SK-N-SH treated with all-trans-retinoic acid at 6 μM for 48 hours (cell line): ENCODE data around the gene EPOP.

Source experiments
- ATAC-seq: fragments of 200-7000 bp; cut with Tn5 transposase; 3 replicates; pipeline ENCODE4 v1.9.1; 2020; ENCODE audit warnings: mild to moderate bottlenecking, moderate library complexity
- BACH2 ChIP-seq: fragments of 250-450 bp; sonication (Bioruptor Pico); IDR thresholded peaks from 2 replicates; pipeline ENCODE4 v1.9.0; 2021; ENCODE audit warnings: mild to moderate bottlenecking, borderline replicate concordance
- CREB5 ChIP-seq: fragments of 250-450 bp; sonication (Bioruptor Pico); IDR thresholded peaks from 2 replicates; pipeline ENCODE4 v1.5.1; 2020; ENCODE audit warnings: low read depth, mild to moderate bottlenecking, moderate library complexity
- CSDC2 ChIP-seq: fragments of 250-450 bp; sonication (Bioruptor Pico); IDR thresholded peaks from 2 replicates; pipeline ENCODE4 v1.5.0; 2020; ENCODE audit warnings: mild to moderate bottlenecking, moderate library complexity
- ESRRG ChIP-seq: fragments of 250-450 bp; sonication (Bioruptor Pico); IDR thresholded peaks from 2 replicates; pipeline ENCODE4 v1.6.1; 2021; ENCODE audit warnings: mild to moderate bottlenecking
- GLIS3 ChIP-seq: fragments of 250-450 bp; sonication (Bioruptor Pico); IDR thresholded peaks from 2 replicates; pipeline ENCODE4 v1.5.0; 2020; ENCODE audit warnings: mild to moderate bottlenecking, moderate library complexity
- ISL1 ChIP-seq: fragments of 250-450 bp; sonication (Bioruptor Pico); IDR thresholded peaks from 2 replicates; pipeline ENCODE4 v2.1.2; 2022; ENCODE audit warnings: mild to moderate bottlenecking, moderate library complexity
- OSR1 ChIP-seq: fragments of 250-450 bp; sonication (Bioruptor Pico); IDR thresholded peaks from 2 replicates; pipeline ENCODE4 v1.8.0; 2022; ENCODE audit warnings: moderate library complexity, mild to moderate bottlenecking, inconsistent platforms
- PATZ1 ChIP-seq: fragments of 250-450 bp; sonication (Bioruptor Pico); IDR thresholded peaks from 2 replicates; pipeline ENCODE4 v1.8.0; 2020; ENCODE audit warnings: mild to moderate bottlenecking, moderate library complexity, borderline replicate concordance
- PPARA ChIP-seq: fragments of 250-450 bp; sonication (Bioruptor Pico); IDR thresholded peaks from 2 replicates; pipeline ENCODE4 v1.5.0; 2020; ENCODE audit warnings: mild to moderate bottlenecking, borderline replicate concordance
- RARB ChIP-seq: fragments of 250-450 bp; sonication (Bioruptor Pico); IDR thresholded peaks from 2 replicates; pipeline ENCODE4 v1.8.0; 2021; ENCODE audit warnings: mild to moderate bottlenecking, moderate library complexity
- TCF4 ChIP-seq: fragments of 250-450 bp; sonication (Bioruptor Pico); IDR thresholded peaks from 2 replicates; pipeline ENCODE4 v1.8.0; 2021; ENCODE audit warnings: mild to moderate bottlenecking, moderate library complexity, borderline replicate concordance
- TOX ChIP-seq: fragments of 250-450 bp; sonication (Bioruptor Pico); IDR thresholded peaks from 2 replicates; pipeline ENCODE4 v1.8.0; 2021; ENCODE audit warnings: mild to moderate bottlenecking, moderate library complexity, borderline replicate concordance
- TSHZ2 ChIP-seq: fragments of 250-450 bp; sonication (Bioruptor Pico); IDR thresholded peaks from 2 replicates; pipeline ENCODE4 v1.5.0; 2020; ENCODE audit warnings: mild to moderate bottlenecking, moderate library complexity
- ZC3H10 ChIP-seq: fragments of 250-450 bp; sonication (Bioruptor Pico); IDR thresholded peaks from 2 replicates; pipeline ENCODE4 v1.5.1; 2021; ENCODE audit warnings: mild to moderate bottlenecking, moderate library complexity
- ZFP3 ChIP-seq: fragments of 250-450 bp; sonication (Bioruptor Pico); IDR thresholded peaks from 2 replicates; pipeline ENCODE4 v1.5.0; 2020; ENCODE audit warnings: mild to moderate bottlenecking, moderate library complexity
- ZFP30 ChIP-seq: fragments of 450-650 bp; formaldehyde crosslinking; IDR thresholded peaks from 2 replicates; pipeline ENCODE4 v1.5.0; 2022; ENCODE audit warnings: mild to moderate bottlenecking, moderate library complexity
- ZNF565 ChIP-seq: fragments of 450-650 bp; formaldehyde crosslinking; conservative IDR thresholded peaks from 2 replicates; pipeline ENCODE4 v1.5.0; 2020; ENCODE audit warnings: low read depth, mild to moderate bottlenecking, moderate library complexity
- ZNF70 ChIP-seq: fragments of 450-650 bp; formaldehyde crosslinking; IDR thresholded peaks from 2 replicates; pipeline ENCODE4 v1.5.0; 2020; ENCODE audit warnings: mild to moderate bottlenecking, moderate library complexity
- ZNF8 ChIP-seq: fragments of 450-650 bp; formaldehyde crosslinking; IDR thresholded peaks from 2 replicates; pipeline ENCODE4 v1.5.0; 2020; ENCODE audit warnings: mild to moderate bottlenecking, moderate library complexity
- TF ChIP-seq, protein P1 (sequence below): fragments of 250-450 bp; sonication (Bioruptor Pico); IDR thresholded peaks from 2 replicates; pipeline ENCODE4 v1.8.0; 2021; ENCODE audit warnings: low read depth, mild to moderate bottlenecking, moderate library complexity, borderline replicate concordance

EPOP gene

GRCh38 chr17:38658741-38659345, 15.9 kb downstream of the EPOP start:
- ATAC-seq: no peak
- no peak for TF ChIP-seq ZNF70
- TF ChIP-seq, protein P1, sequence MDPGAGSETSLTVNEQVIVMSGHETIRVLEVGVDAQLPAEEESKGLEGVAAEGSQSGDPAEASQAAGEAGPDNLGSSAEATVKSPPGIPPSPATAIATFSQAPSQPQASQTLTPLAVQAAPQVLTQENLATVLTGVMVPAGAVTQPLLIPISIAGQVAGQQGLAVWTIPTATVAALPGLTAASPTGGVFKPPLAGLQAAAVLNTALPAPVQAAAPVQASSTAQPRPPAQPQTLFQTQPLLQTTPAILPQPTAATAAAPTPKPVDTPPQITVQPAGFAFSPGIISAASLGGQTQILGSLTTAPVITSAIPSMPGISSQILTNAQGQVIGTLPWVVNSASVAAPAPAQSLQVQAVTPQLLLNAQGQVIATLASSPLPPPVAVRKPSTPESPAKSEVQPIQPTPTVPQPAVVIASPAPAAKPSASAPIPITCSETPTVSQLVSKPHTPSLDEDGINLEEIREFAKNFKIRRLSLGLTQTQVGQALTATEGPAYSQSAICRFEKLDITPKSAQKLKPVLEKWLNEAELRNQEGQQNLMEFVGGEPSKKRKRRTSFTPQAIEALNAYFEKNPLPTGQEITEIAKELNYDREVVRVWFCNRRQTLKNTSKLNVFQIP: no peak
- TF ChIP-seq CSDC2: no peak
- no peak for TF ChIP-seq ZFP3 (CRISPR knock-in tag)
- no peak for TF ChIP-seq PPARA (CRISPR knock-in tag)
- TF ChIP-seq ZNF8 (CRISPR knock-in tag): no peak
- TF ChIP-seq RARB (CRISPR knock-in tag): no peak
- TF ChIP-seq TSHZ2 (CRISPR knock-in tag): no peak
- no peak for TF ChIP-seq ZNF565 (CRISPR knock-in tag)
- TF ChIP-seq GLIS3 (CRISPR knock-in tag): no peak
- no peak for TF ChIP-seq ZFP30 (CRISPR knock-in tag)

- no peak for TF ChIP-seq BACH2
- no peak for TF ChIP-seq TSHZ2 (CRISPR knock-in tag)
- TF ChIP-seq ESRRG (CRISPR knock-in tag): no peak
- no peak for TF ChIP-seq ISL1
- no peak for TF ChIP-seq OSR1 (CRISPR knock-in tag)
- no peak for TF ChIP-seq ZC3H10 (CRISPR knock-in tag)
- TF ChIP-seq CREB5 (CRISPR knock-in tag): no peak
- TF ChIP-seq ZNF565 (CRISPR knock-in tag): no peak
- TF ChIP-seq, protein P1: no peak
- TF ChIP-seq ZFP3 (CRISPR knock-in tag): no peak
- TF ChIP-seq ZNF70: no peak
- TF ChIP-seq TCF4 (CRISPR knock-in tag): no peak
- no peak for TF ChIP-seq TOX (CRISPR knock-in tag)
- TF ChIP-seq RARB (CRISPR knock-in tag): no peak
- TF ChIP-seq PPARA (CRISPR knock-in tag): no peak
- TF ChIP-seq PATZ1 (CRISPR knock-in tag): no peak
- no peak for ATAC-seq
Measured at GRCh38 chr17:38657824-38658740, 16.7 kb downstream of the EPOP start.
